ENCODE data around the gene TOLLIP. TPM values are rescaled to one million over a fixed set of nuclear protein-coding genes. Genes with fewer than 3 reads are reported as not detected.

Gene TOLLIP
- total RNA-seq, 2 experiments from 2014 or later = 19.9 to 21.7 TPM

DNA sequence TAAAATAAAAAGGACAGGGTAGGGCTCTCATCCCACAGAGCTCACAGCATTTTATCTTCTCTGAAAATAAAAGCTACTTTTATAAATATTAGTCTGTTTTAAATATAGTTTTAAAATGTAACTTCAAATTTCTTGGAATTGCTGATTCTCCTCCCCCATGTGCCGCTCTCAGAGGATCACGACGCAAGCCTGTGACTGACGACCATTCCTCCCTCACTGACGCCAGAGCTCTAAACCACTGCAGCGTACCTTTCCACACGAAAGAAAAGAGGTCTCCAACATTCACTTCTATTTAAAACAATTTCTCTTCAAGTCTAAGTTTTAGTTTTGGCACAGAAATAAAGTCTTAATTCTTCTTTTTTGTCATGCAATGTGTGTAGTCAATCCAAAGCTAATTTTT, 9.3 kb downstream of the TOLLIP start:
- peaks cover 19% of the 10 kb centered on the region for H3K4me1 Mint-ChIP-seq (ENCODE audit: low read depth)
- H3K27ac Mint-ChIP-seq = no peak overlapping the region
- no peaks in the 10 kb centered on the region for H3K9me3 Mint-ChIP-seq
- peaks cover 3% of the 10 kb centered on the region for H3K36me3 Mint-ChIP-seq (ENCODE audit: low read depth)
- no peak for DNase-seq
- intact Hi-C loops (cut with micrococcal nuclease) = loop anchor here (10.0 kb wide), 1 partner anchor 215 kb away; no protein-coding TSS in a partner anchor
- CTCF ChIA-PET = no interaction called here
- H3K27me3 Mint-ChIP-seq (ENCODE audit: low read depth) = no peaks in the 10 kb centered on the region
- no peak overlapping the region for H3K4me3 Mint-ChIP-seq

DNA sequence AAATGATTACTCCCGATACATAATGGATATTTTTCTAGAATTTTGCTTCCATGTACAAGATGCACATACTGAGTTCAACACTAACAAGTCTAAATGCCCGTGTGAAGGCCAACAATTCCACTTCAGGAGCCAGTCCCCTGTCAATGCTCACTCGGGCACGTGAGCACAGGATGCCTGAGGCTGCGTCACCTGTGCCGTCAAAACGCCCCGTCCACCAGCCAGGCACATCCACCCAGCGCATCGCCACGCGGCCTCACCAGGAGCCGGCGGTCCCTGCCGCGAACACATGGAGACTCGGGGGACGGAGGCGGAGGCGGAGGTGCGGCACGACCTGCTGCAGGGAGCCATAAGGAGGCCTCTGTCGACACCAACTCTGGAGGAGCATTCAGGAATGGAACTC, 9.8 kb downstream of the TOLLIP start:
- CTCF ChIA-PET = no interaction called here
- Mint-ChIP-seq H3K36me3 (ENCODE audit: low read depth) (peaks cover 3% of the 10 kb centered on the region), H3K4me3 (no peak overlapping the region), H3K9me3 (no peaks in the 10 kb centered on the region), H3K4me1 (ENCODE audit: low read depth) (peaks cover 15% of the 10 kb centered on the region), H3K27me3 (ENCODE audit: low read depth) (no peaks in the 10 kb centered on the region), H3K27ac (no peak overlapping the region)
- intact Hi-C loops (cut with micrococcal nuclease) = loop anchor here (10.0 kb wide), 1 partner anchor 215 kb away; no protein-coding TSS in a partner anchor
- DNase-seq = no peak

DNA sequence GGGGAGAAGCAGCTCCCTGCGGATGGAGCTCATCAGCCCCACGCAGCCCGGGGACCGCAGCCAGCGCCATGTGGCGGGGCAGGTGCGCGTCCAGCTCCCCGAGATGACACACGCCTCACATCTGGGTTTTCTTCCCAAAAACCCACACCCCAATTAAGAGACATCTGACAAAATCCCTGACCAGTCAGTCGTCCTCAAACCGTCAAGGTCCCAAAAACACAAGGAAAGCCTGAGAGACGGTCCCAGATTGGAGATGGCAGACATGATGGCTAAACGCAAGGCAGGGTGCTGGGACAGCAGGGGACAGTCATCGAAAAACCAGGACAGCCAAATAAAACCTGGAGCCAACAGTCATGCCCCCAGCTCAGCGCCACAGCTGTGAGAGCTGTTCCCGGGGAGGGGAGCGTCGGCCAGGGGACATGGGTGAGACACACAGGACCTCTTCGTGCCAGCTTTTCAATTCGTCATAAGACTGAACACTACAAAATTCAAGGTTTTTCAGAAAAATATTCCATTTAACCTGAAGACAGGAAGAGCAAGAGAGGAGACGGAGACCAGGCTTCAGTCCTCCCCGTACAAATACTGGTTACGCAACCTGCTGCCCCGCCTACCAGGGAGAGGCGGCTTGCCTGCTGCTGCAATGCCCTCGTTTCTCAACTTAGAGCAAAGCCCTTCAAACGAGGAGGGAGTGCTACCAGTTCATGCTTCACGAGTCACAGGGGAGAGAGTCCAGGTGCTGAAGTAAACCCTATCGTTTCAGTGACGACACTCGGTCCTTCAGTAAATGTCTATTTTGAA, 10.5 kb downstream of the TOLLIP start:
- Mint-ChIP-seq H3K4me1 (ENCODE audit: low read depth) (peaks cover 11% of the 10 kb centered on the region), H3K27ac (no peak overlapping the region), H3K27me3 (ENCODE audit: low read depth) (no peaks in the 10 kb centered on the region), H3K9me3 (no peaks in the 10 kb centered on the region), H3K4me3 (no peak overlapping the region), H3K36me3 (ENCODE audit: low read depth) (peaks cover 3% of the 10 kb centered on the region)
- intact Hi-C loops (cut with micrococcal nuclease) = no loop called here
- DNase-seq = no peak
- CTCF ChIA-PET = interaction anchor here (1.1 kb wide), 1 partner anchor 12 kb away, joined by 3 read pairs; no protein-coding TSS in a partner anchor

DNA sequence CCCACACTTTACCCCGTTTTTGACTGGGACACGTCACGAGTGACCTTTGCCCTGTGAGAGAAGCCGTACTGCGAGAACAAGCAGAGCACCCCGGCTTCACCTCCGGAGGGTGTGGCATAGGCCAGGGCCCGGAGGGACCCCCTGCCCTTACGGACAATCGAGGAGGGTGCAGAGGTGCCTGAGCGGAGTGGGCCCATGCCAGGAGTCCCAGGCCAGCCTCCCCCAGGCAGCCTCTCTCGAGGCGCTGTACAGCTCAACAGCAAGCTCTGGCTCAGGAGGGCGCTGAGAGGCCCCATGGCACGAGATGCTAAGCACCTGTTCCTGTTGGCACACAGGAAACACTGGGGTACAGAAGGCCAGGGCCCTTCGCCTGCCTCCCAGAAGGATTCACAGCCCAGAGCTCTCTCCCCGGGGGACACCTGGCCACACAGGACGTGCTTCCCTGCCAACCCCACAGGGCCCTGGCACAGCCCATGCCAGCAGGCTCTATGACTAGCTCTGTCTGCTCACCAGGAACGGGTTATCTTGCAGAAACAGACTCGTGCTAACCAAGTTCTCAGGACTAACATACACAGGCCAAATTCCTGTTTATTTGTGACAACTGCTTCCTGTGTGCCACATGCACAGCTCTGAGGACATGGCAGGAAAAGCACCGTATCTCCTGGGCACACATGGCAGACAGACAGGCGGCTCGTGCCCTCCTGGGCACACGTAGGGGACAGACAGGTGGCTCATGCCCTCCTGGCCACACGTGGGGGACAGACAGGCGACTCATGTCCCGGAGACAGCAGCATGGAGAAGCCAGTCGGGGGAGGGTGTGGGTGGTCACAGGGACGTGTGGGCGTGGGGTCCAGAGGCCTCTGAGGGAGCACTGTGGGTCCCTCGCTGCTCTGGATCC, 11.6 kb downstream of the TOLLIP start:
- DNase-seq = no peak
- H3K27ac Mint-ChIP-seq = no peak overlapping the region
- CTCF ChIA-PET = interaction anchor here (1.1 kb wide), 1 partner anchor 13 kb away, joined by 3 read pairs; no protein-coding TSS in a partner anchor
- intact Hi-C loops (cut with micrococcal nuclease) = no loop called here
- H3K27me3 Mint-ChIP-seq (ENCODE audit: low read depth) = no peaks in the 10 kb centered on the region
- no peaks in the 10 kb centered on the region for H3K9me3 Mint-ChIP-seq
- peaks cover 3% of the 10 kb centered on the region for H3K36me3 Mint-ChIP-seq (ENCODE audit: low read depth)
- H3K4me3 Mint-ChIP-seq = no peak overlapping the region
- peaks cover 7% of the 10 kb centered on the region for H3K4me1 Mint-ChIP-seq (ENCODE audit: low read depth)

DNA sequence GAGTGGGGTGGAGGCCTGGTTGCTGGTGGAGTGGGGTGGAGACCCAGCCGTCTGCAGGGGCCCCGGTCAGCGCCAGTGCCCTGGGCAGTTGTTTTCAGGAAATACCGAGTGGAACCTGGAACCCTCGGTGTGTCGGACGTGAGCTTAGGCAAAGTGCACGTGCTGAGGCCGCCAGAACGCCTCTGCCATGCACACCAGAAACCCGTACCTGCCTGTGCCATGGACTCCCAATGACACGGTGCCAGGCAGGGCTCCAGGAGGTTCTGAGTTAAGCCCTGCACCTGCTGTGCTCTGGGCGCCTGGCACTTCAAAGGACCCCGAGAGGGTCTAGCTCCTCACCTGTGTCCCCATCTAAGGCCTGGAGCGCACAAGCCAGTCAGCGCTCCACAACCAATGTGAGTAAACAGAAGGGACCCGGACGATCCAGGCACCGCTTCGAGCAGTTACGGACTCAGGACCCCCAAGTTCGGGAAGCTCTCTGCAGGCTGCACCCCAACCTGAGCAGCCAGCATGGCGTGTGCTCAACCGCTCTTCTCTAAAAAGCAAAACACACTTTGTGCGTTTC, 12.3 kb downstream of the TOLLIP start:
- intact Hi-C loops (cut with micrococcal nuclease) = no loop called here
- Mint-ChIP-seq H3K4me1 (ENCODE audit: low read depth) (peaks cover 6% of the 10 kb centered on the region), H3K4me3 (no peak overlapping the region), H3K27ac (no peak overlapping the region), H3K9me3 (no peaks in the 10 kb centered on the region), H3K36me3 (ENCODE audit: low read depth) (peaks cover 3% of the 10 kb centered on the region), H3K27me3 (ENCODE audit: low read depth) (no peaks in the 10 kb centered on the region)
- CTCF ChIA-PET = no interaction called here
- no peak for DNase-seq

DNA sequence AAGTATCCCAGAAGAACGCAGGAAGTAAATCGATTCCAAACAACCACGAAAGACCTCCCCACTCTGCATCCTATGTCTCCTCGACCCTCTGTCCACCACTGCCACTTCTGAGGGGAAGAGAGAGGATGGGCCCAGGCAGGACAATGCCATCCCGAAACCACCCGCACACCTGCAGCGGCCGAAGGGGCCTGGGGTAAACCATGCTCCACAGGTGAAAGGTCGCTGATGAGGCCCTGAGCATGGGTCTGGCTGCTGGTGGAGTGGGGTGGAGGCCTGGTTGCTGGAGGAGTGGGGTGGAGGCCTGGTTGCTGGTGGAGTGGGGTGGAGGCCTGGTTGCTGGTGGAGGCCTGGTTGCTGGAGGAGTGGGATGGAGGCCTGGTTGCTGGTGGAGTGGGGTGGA, 13.1 kb downstream of the TOLLIP start:
- H3K4me3 Mint-ChIP-seq = no peak overlapping the region
- no peaks in the 10 kb centered on the region for H3K9me3 Mint-ChIP-seq
- no peak for DNase-seq
- intact Hi-C loops (cut with micrococcal nuclease) = no loop called here
- H3K27ac Mint-ChIP-seq = no peak overlapping the region
- peaks cover 6% of the 10 kb centered on the region for H3K4me1 Mint-ChIP-seq (ENCODE audit: low read depth)
- CTCF ChIA-PET = no interaction called here
- H3K36me3 Mint-ChIP-seq (ENCODE audit: low read depth) = peaks cover 4% of the 10 kb centered on the region
- no peaks in the 10 kb centered on the region for H3K27me3 Mint-ChIP-seq (ENCODE audit: low read depth)

DNA sequence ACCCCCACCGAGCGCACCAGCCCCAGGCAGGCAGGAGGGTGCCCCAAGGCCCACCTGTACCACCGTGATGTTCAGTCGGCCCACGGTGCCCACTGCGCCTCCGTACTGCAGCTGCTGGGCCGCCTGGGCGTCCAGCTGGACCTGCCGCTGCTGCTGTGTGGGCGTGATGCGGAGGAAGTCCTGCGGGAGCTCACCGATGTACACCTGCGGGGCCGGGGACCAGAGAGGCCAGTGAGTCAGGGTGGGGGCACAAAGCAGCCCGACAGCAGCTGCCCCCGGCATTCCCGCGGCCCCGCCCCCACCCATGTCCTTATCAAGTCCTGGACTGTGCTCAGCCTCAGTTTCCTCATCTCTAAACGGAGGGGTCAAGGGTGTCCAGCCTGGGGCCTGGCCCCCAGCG, 13.8 kb downstream of the TOLLIP start:
- Mint-ChIP-seq H3K36me3 (ENCODE audit: low read depth) (peaks cover 4% of the 10 kb centered on the region), H3K27me3 (ENCODE audit: low read depth) (no peaks in the 10 kb centered on the region), H3K9me3 (no peaks in the 10 kb centered on the region), H3K4me3 (no peak overlapping the region), H3K27ac (no peak overlapping the region), H3K4me1 (ENCODE audit: low read depth) (peaks cover 6% of the 10 kb centered on the region)
- CTCF ChIA-PET = no interaction called here
- no peak for DNase-seq
- intact Hi-C loops (cut with micrococcal nuclease) = no loop called here

DNA sequence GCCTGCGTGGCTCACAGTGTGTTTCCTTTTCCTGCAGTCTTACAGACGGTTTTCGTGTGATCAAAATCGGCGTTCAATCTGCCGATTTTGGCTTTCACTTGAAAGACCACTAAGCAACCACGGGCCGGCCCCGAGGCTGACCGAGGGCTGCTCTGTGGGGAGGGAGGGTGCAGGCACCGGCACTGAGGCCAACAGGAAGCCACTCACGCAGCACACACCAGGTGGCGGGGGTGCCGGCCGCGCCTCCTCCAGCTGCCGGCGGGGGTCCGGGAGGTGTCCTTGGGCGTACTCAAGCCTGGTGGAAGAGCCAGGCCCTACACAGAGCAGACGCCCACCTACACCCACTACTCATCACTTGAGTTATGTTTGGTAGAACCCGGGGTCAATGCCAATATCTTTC, 14.3 kb downstream of the TOLLIP start:
- CTCF ChIA-PET = no interaction called here
- no peaks in the 10 kb centered on the region for H3K9me3 Mint-ChIP-seq

DNA sequence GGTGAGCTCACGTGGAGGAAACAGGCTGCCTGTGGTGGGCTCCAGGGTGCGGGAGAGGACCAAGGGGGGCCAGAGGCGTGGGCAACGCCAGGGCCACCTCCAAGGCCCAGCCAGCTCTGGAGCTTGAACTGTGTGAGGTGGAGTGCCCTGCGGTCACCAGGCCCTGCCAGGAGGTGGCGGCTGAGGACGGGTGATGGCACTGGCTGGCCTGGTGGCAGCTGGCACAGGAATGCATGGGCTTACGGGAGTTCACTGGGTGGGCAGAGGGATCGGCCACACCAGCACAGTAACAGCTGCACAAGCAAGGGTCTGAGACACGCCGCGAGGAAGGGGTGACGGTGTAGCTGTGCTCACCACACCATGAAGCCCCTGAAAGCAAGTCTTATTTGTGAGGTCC, 15.8 kb downstream of the TOLLIP start:
- peaks cover 1% of the 10 kb centered on the region for H3K36me3 Mint-ChIP-seq (ENCODE audit: low read depth)
- H3K4me3 Mint-ChIP-seq = no peak overlapping the region
- no peak overlapping the region for H3K27ac Mint-ChIP-seq
- no peaks in the 10 kb centered on the region for H3K9me3 Mint-ChIP-seq
- no peaks in the 10 kb centered on the region for H3K27me3 Mint-ChIP-seq (ENCODE audit: low read depth)
- CTCF ChIA-PET = no interaction called here
- peak; percentile 37 for DNase-seq
- H3K4me1 Mint-ChIP-seq (ENCODE audit: low read depth) = no peaks in the 10 kb centered on the region
- intact Hi-C loops (cut with micrococcal nuclease) = no loop called here

More for the DNA sequence above, 14.3 kb downstream of the TOLLIP start:
- Mint-ChIP-seq H3K4me3 (no peak overlapping the region), H3K27ac (no peak overlapping the region), H3K27me3 (ENCODE audit: low read depth) (no peaks in the 10 kb centered on the region), H3K4me1 (ENCODE audit: low read depth) (peaks cover 6% of the 10 kb centered on the region), H3K36me3 (ENCODE audit: low read depth) (peaks cover 4% of the 10 kb centered on the region)
- no peak for DNase-seq
- intact Hi-C loops (cut with micrococcal nuclease) = no loop called here

DNA sequence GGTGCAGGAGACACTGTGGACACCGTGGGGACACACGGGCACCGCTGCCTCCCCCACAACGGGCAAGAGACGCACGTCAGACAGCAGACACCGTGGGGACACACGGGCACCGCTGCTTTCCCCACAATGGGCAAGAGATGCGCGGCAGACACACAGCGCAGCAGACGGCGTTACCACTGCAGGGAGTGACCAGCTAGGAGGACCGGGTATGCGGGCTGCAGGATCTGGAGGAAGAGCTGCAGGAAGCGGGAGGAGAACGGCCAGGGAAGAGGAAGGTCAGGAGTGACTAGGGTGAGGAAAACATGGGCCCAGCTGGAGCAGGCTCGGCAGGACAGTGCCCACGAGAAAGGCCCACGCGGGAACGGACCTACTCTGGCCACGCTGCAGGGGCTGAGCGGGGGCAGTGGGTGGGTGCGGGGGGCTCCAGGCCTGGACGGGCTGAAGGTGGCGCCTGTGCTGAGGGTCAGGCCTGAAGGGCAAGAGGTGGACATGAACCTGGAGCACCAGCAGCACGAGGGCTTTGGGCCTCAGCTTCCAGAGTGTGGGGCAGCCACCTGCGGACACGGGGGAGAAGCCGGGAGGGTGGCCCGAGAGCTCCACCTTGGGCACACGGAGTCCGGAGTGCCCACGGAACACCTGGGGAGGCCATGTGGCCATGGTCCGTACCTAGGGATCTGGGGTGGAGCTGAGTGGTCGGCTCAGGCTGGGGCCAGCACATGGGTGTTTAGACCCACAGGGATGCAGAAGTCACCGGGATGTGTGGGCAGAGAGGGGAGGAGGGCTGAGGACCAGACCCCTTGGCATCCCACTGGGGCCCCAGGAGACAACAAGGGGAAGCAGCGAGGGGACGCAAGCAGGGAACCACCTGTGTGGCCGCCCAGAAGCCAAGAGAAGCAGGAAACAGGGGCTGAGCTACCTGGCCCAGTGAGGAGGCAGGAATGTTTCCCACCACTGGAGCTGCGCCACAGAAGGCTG, 16.5 kb downstream of the TOLLIP start:
- CTCF ChIA-PET = no interaction called here
- Mint-ChIP-seq H3K4me1 (ENCODE audit: low read depth) (no peaks in the 10 kb centered on the region), H3K36me3 (ENCODE audit: low read depth) (peaks cover 1% of the 10 kb centered on the region), H3K27ac (no peak overlapping the region), H3K9me3 (no peaks in the 10 kb centered on the region), H3K27me3 (ENCODE audit: low read depth) (no peaks in the 10 kb centered on the region), H3K4me3 (no peak overlapping the region)
- intact Hi-C loops (cut with micrococcal nuclease) = no loop called here
- DNase-seq = no peak

DNA sequence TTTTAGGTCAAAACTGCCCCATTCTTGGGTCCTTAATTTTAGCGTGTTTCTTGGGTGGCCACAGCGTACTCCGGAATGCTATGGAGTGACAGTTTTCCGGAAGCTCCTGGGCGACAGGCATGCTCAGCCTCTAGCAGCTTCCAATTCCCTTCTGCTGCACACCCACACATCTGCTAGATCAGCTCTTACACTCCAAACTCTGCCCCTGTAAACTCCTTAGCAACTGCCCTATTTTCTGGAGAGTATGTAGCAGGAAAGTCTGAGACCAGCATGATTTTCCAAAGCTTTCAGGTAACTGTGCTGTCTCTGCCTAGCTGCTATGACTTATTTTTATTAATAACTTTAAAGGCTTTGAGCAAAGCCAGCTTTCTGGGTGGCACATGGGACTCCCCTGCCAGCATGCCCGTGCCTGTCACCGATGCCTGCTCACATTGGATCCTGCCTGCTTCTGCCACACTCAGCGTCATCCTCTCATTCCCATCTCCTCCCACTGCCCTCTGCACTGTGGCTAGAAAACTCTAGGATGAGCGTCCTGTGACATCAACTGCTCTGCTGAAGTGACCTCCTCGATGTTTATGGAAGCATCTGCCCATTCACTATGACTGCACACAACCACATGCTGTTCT, 17.3 kb downstream of the TOLLIP start:
- no peak overlapping the region for H3K27ac Mint-ChIP-seq
- no peak for DNase-seq
- intact Hi-C loops (cut with micrococcal nuclease) = no loop called here
- H3K4me1 Mint-ChIP-seq (ENCODE audit: low read depth) = no peaks in the 10 kb centered on the region
- H3K27me3 Mint-ChIP-seq (ENCODE audit: low read depth) = no peaks in the 10 kb centered on the region
- no peak overlapping the region for H3K4me3 Mint-ChIP-seq
- CTCF ChIA-PET = no interaction called here
- peaks cover 3% of the 10 kb centered on the region for H3K36me3 Mint-ChIP-seq (ENCODE audit: low read depth)
- H3K9me3 Mint-ChIP-seq = no peaks in the 10 kb centered on the region
